Right atrium auricular region (tissue), 2 donors: ENCODE results near the gene CTNND2. TPM values are rescaled to one million over a fixed set of nuclear protein-coding genes. Genes with fewer than 3 reads are reported as not detected.

Experiments
- DNase-seq: peaks from one replicate; pipeline ENCODE4 v3.0.0-alpha.2; 2019; ENCODE audit warnings: low spot score
- H3K27ac ChIP-seq, 2 donors: fragments of 200-600 bp; sonication (generic); 1 replicate in 1 of 2; 2 replicates in 1 of 2; pipeline ENCODE4 v1.5.1; 2016 to 2019
- H3K27me3 ChIP-seq, 2 donors: fragments of 200-600 bp; sonication (generic); one replicate each; pipeline versions ENCODE4 v1.5.1 to v1.6.0; 2017 to 2019
- H3K36me3 ChIP-seq: fragments of 200-600 bp; sonication (generic); one replicate; pipeline ENCODE4 v1.5.1; 2016
- H3K4me1 ChIP-seq, 2 donors: fragments of 200-600 bp; sonication (generic); one replicate each; pipeline versions ENCODE4 v1.5.1 to v1.6.0; 2017 to 2019
- H3K4me3 ChIP-seq, 2 donors: fragments of 200-600 bp; sonication (generic); 1 replicate in 1 of 2; 2 replicates in 1 of 2; pipeline ENCODE4 v1.5.1; 2017 to 2019; ENCODE audit warnings: mild to moderate bottlenecking in 1 of 2, moderate library complexity in 1 of 2
- H3K9me3 ChIP-seq, 2 donors: fragments of 200-600 bp; sonication (generic); one replicate each; pipeline ENCODE4 v1.5.1; 2019
- CTCF ChIP-seq, 2 donors: fragments of 200-600 bp; sonication (generic); IDR thresholded peaks; one replicate each; pipeline ENCODE4 v1.5.1; 2019; ENCODE audit warnings: antibody characterized with exemption in 2 of 2
- total RNA-seq, 2 donors: library from RNA; depleted of rRNA; stranded (reverse); fragments of >200 nt; gene quantifications; one replicate each; pipeline ENCODE4 v1.1.0, GENCODE V29; 2016

CTNND2 gene
- total RNA-seq, 2 donors from 2014 or later, result 8.6 to 9.0 TPM

GRCh38 chr5:11310158-11310557, 594.1 kb downstream of the CTNND2 start:
- H3K27me3 ChIP-seq, result no peaks in the 10 kb centered on the region

GRCh38 chr5:11306365-11306764, 597.9 kb downstream of the CTNND2 start:
- DNase-seq, result no peak

More at GRCh38 chr5:11310158-11310557, 594.1 kb downstream of the CTNND2 start:
- Histone ChIP-seq H3K27ac (no peak overlapping the region), H3K4me3 (no peak overlapping the region), H3K36me3 (no peaks in the 10 kb centered on the region), H3K9me3 (no peaks in the 10 kb centered on the region), H3K4me1 (no peaks in the 10 kb centered on the region)
- no peak for TF ChIP-seq CTCF (IDR thresholded peaks at IDR 0.05)
- DNase-seq, result no peak

DNA sequence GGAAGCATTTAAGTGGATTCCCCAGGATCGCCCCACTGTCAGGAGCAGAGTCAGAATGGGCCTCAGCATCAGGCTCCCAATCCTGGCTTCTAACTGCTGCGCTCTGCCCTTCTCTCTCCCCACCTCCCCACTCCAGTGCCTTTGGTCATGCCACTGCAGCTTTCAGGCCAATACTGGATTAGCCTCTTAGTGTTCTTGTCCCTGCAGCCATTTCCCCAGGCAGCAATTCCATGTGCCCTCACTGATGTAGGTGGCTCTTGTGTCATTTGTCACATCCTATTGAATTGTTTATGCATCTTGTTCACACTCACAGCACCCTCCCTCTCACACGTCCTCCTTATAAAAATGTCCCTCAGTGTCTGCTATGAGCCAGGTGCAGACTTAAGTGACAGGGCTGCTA, 599.0 kb downstream of the CTNND2 start:
- Histone ChIP-seq H3K4me3 (no peak overlapping the region), H3K9me3 (no peaks in the 10 kb centered on the region), H3K27me3 (no peaks in the 10 kb centered on the region), H3K4me1 (no peaks in the 10 kb centered on the region), H3K27ac (no peak overlapping the region), H3K36me3 (no peaks in the 10 kb centered on the region)
- no peak for DNase-seq
- no peak for TF ChIP-seq CTCF (IDR thresholded peaks at IDR 0.05)

More at GRCh38 chr5:11306365-11306764, 597.9 kb downstream of the CTNND2 start:
- TF ChIP-seq CTCF (IDR thresholded peaks at IDR 0.05), result no peak
- H3K27me3 ChIP-seq, result no peaks in the 10 kb centered on the region
- no peak overlapping the region for H3K4me3 ChIP-seq
- H3K36me3 ChIP-seq, result no peaks in the 10 kb centered on the region
- H3K27ac ChIP-seq, result no peak overlapping the region
- H3K4me1 ChIP-seq, result no peaks in the 10 kb centered on the region
- no peaks in the 10 kb centered on the region for H3K9me3 ChIP-seq

DNA sequence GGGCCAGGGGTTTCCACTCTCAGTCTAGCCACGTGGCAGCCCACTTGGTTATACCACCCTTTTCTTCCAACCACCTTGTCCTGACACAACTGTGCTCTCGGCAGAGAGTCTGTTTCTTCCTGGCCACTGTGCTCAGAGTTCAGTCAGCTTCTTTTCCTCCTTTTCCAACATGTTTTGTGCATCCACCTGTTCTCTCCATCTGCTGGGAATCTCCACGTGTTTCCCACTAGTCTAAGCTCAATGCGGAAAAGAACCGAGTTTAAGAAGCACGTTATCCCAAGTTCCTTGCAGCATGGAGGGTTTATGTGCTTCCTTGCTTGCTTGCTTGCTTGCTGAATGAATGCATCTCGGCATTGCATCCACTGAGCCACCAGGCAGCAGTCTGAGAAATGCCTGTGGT, 599.6 kb downstream of the CTNND2 start:
- no peaks in the 10 kb centered on the region for H3K27me3 ChIP-seq

DNA sequence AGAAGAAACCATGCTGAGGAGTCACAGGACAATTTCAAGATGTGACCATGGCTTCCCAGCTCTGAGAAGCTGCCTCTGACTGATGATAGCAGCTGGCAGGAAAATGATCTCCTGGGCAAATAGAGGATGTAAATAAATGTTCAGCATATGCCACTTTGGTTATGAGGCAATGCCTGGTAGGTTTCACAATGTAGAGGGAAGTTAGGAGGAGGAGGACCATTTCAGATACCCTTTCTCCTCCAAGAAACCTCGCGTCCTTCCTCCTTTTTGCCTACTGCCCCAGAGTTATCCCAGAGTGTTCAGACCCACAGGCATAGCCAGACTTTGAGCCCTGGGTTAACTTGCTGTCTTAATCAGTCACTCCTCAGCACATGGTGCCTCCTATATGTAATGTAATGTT, 601.6 kb downstream of the CTNND2 start:
- Histone ChIP-seq H3K4me1 (no peaks in the 10 kb centered on the region), H3K36me3 (no peaks in the 10 kb centered on the region), H3K9me3 (no peaks in the 10 kb centered on the region), H3K4me3 (no peak overlapping the region), H3K27me3 (no peaks in the 10 kb centered on the region), H3K27ac (no peak overlapping the region)
- DNase-seq, result no peak
- TF ChIP-seq CTCF (IDR thresholded peaks at IDR 0.05), result no peak

More for the DNA sequence above, 599.6 kb downstream of the CTNND2 start:
- Histone ChIP-seq H3K4me1 (no peaks in the 10 kb centered on the region), H3K27ac (no peak overlapping the region), H3K9me3 (no peaks in the 10 kb centered on the region), H3K4me3 (no peak overlapping the region), H3K36me3 (no peaks in the 10 kb centered on the region)
- DNase-seq, result no peak
- TF ChIP-seq CTCF (IDR thresholded peaks at IDR 0.05), result no peak

DNA sequence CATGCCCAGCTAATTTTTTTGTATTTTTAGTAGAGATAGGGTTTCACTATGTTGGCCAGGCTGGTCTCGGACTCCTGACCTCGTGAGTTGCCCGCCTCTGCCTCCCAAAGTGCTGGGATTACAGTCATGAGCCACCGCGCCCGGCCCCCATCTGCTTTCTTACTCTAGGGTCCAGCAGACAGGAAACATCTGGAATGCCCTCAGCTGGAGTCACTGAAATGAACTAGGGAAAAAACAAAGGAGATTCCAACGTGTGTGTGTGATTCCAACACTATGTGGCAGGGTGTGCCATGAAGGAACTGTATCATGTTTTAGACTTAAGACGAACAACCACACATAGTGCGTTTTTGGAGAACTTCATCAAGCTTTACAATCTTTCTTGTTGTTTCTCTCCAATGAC, 603.1 kb downstream of the CTNND2 start:
- H3K4me3 ChIP-seq, result no peak overlapping the region
- no peak for DNase-seq
- H3K4me1 ChIP-seq, result no peaks in the 10 kb centered on the region
- H3K27me3 ChIP-seq, result no peaks in the 10 kb centered on the region
- TF ChIP-seq CTCF (IDR thresholded peaks at IDR 0.05), result no peak
- H3K36me3 ChIP-seq, result no peaks in the 10 kb centered on the region
- H3K9me3 ChIP-seq, result no peaks in the 10 kb centered on the region
- H3K27ac ChIP-seq, result no peak overlapping the region
